Progenitor cell of endocrine pancreas (in vitro differentiated cells): ENCODE results near the gene ANGPTL1. TPM values are rescaled to one million over a fixed set of nuclear protein-coding genes. Genes with fewer than 3 reads are reported as not detected.
A peak's percentile ranks its signal among the peaks of the same experiment; 100 is the strongest.

ENCODE experiments used
- DNase-seq: peaks from one replicate; pipeline ENCODE4 v3.0.0; 2021; ENCODE audit warnings: low spot score; ENCODE audit not compliant: unreplicated experiment
- H3K27ac Mint-ChIP-seq: 2 replicates; pipeline ENCODE4 v1.8.0; 2021; ENCODE audit warnings: mild to moderate bottlenecking, moderate library complexity, mixed read lengths
- H3K27me3 Mint-ChIP-seq: 2 replicates; pipeline ENCODE4 v1.8.0; 2021; ENCODE audit warnings: mixed read lengths
- H3K36me3 Mint-ChIP-seq: 2 replicates; pipeline ENCODE4 v1.8.0; 2022; ENCODE audit warnings: mixed read lengths; ENCODE audit not compliant: insufficient read depth
- H3K4me1 Mint-ChIP-seq: 2 replicates; pipeline ENCODE4 v1.8.0; 2021; ENCODE audit warnings: low read depth, mixed read lengths
- H3K4me3 Mint-ChIP-seq: 2 replicates; pipeline ENCODE4 v1.8.0; 2021; ENCODE audit warnings: low read depth, mild to moderate bottlenecking, moderate library complexity, mixed read lengths
- H3K9me3 Mint-ChIP-seq: 2 replicates; pipeline ENCODE4 v1.8.0; 2021; ENCODE audit warnings: low read depth, mixed read lengths
- total RNA-seq: library from RNA; stranded (reverse); gene quantifications from 2 replicates; pipeline ENCODE4 v1.2.1, GENCODE V29; 2021
- TF ChIP-seq, protein P1 (sequence below): fragments of 200-600 bp; sonication (generic); IDR thresholded peaks from one replicate; pipeline ENCODE4 v1.5.0; 2021; ENCODE audit warnings: antibody characterized with exemption, mild to moderate bottlenecking; ENCODE audit not compliant: unreplicated experiment

ANGPTL1 gene
- total RNA-seq, 1 donor from 2014 or later = 0.22 TPM

DNA sequence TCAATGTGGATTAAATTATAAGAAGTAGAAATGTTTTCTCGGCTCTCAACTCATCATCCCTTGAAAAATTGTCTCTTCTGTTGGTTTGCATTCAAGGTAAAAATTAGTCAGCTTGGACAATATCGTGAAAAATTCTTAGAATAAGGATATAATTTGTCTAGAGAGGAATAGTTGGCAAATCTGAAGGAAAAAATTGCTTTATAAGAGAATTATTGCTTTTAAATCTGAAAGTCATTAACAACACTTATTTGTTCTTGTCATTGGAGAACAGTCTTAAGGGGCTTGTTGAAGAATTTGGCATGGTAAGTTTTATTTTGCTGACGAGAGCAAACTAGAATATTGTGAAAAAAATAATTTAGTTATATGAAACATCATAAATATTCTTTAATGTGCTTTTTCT, 26.4 kb downstream of the ANGPTL1 start:
- Mint-ChIP-seq H3K9me3 (no peaks in the 10 kb centered on the region), H3K4me1 (no peaks in the 10 kb centered on the region), H3K4me3 (no peak overlapping the region), H3K27me3 (no peaks in the 10 kb centered on the region), H3K36me3 (peaks cover 17% of the 10 kb centered on the region), H3K27ac (no peak overlapping the region)
- TF ChIP-seq, protein P1, sequence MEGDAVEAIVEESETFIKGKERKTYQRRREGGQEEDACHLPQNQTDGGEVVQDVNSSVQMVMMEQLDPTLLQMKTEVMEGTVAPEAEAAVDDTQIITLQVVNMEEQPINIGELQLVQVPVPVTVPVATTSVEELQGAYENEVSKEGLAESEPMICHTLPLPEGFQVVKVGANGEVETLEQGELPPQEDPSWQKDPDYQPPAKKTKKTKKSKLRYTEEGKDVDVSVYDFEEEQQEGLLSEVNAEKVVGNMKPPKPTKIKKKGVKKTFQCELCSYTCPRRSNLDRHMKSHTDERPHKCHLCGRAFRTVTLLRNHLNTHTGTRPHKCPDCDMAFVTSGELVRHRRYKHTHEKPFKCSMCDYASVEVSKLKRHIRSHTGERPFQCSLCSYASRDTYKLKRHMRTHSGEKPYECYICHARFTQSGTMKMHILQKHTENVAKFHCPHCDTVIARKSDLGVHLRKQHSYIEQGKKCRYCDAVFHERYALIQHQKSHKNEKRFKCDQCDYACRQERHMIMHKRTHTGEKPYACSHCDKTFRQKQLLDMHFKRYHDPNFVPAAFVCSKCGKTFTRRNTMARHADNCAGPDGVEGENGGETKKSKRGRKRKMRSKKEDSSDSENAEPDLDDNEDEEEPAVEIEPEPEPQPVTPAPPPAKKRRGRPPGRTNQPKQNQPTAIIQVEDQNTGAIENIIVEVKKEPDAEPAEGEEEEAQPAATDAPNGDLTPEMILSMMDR = no peak
- DNase-seq = no peak

DNA sequence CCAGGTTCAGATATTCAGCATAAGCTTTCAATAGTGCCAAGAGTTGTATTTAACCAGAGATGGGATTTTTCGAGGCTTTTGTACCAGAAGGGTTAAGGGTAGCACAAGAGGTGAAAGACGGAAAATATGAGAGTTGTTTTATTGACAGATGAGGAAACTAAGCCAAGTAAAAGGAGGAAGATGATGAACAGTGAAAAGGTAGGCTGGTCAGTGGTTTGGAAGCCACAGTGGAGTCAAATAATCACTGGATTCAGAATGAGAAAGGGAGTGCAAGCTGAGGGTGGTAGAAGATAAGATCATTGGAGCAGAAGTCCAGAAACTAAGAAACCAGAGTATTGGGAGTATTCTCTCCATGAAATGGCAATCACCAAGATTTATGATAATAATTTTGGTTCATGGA, 45.7 kb downstream of the ANGPTL1 start:
- no peak overlapping the region for H3K4me3 Mint-ChIP-seq
- DNase-seq = no peak
- peaks cover 2% of the 10 kb centered on the region for H3K4me1 Mint-ChIP-seq
- no peak overlapping the region for H3K27ac Mint-ChIP-seq
- TF ChIP-seq, protein P1 = no peak
- no peaks in the 10 kb centered on the region for H3K27me3 Mint-ChIP-seq
- peaks cover 39% of the 10 kb centered on the region for H3K9me3 Mint-ChIP-seq
- peaks cover 54% of the 10 kb centered on the region for H3K36me3 Mint-ChIP-seq

DNA sequence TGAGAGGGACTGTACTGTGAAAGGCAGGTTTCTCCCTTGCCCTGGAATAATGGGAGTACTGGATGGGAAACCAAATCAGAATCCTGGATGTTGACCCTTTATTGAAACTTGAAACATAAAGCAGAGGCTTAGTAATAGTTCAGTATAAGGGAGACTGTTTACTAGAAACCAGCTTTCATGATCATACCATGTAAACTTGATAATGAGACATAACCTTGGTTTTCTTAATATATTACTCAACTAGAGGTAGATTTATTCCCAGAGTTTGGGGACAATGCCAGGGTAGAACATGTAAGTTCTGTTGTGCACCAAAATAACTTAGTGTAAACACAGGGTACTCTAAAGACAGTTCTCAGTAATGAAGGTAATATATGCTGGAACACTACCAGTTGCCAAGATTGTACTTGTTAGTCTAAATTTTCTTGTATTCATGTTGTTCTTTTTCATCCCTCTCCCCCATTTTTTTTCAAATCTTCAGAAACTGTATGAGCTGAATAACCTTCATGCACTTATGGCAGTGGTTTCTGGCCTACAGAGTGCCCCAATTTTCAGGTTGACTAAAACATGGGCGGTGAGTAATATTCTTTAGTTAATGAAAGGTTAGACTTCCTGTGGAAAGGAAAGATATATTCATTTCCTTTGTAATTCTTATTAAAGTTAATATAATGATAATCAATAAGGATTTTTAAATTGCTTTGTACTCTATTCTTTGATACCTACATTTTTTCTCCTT, 49.6 kb downstream of the ANGPTL1 start:
- Mint-ChIP-seq H3K9me3 (peaks cover 17% of the 10 kb centered on the region), H3K36me3 (peaks cover 28% of the 10 kb centered on the region), H3K27me3 (no peaks in the 10 kb centered on the region), H3K4me3 (no peak overlapping the region), H3K4me1 (peaks cover 7% of the 10 kb centered on the region), H3K27ac (peak overlapping the region; percentile 13)
- TF ChIP-seq, protein P1 = no peak
- no peak for DNase-seq

DNA sequence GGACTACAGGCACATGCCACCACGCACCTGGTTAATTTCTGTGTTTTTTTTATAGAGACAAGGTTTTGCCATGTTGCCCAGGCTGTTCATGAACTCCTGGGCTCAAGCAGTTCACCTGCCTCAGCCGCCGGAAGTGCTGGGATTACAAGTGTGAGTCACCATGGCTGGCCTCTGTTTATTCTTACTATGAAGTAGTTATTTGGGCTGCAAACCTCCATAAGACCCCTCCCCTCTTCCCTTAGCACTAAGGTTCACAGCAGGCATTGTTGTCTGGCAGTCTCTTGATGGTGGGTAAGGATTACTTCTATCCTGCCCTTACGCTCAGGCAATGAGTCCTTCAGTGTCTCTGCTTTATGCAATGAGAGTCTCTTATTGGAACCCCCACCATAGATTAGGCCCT, 51.8 kb downstream of the ANGPTL1 start:
- H3K9me3 Mint-ChIP-seq = peaks cover 6% of the 10 kb centered on the region
- H3K4me1 Mint-ChIP-seq = peaks cover 7% of the 10 kb centered on the region
- no peak for DNase-seq
- peak overlapping the region; percentile 42 for H3K27ac Mint-ChIP-seq
- H3K36me3 Mint-ChIP-seq = peaks cover 22% of the 10 kb centered on the region
- no peak overlapping the region for H3K4me3 Mint-ChIP-seq
- TF ChIP-seq, protein P1 = no peak
- H3K27me3 Mint-ChIP-seq = no peaks in the 10 kb centered on the region

DNA sequence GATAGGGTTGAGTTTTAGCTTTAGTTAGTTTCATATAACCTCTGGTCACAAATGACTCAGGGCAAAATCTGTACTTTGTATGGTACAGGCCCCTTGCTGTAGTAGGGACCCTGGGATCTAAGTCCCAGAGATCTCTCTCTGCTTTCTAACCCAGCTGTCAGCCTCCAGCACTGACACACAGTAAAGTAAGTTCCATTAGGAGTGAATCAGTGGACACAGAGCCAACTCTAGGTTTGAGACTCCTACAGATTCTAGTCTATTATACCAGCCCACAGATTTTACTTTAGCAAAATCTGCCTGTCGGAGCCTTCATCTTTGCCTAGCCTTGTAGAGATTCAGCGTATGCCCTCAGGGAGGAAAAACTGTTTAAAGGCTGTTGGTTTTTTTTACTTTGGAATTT, 52.5 kb downstream of the ANGPTL1 start:
- Mint-ChIP-seq H3K27ac (no peak overlapping the region), H3K27me3 (no peaks in the 10 kb centered on the region), H3K4me3 (no peak overlapping the region), H3K36me3 (peaks cover 14% of the 10 kb centered on the region), H3K9me3 (no peaks in the 10 kb centered on the region), H3K4me1 (peaks cover 7% of the 10 kb centered on the region)
- DNase-seq = no peak
- TF ChIP-seq, protein P1 = no peak
